BJ (cell line): ENCODE measurements around the gene PVALEF. TPM values are rescaled to one million over a fixed set of nuclear protein-coding genes. Genes with fewer than 3 reads are reported as not detected.
A peak's percentile ranks its signal among the peaks of the same experiment; 100 is the strongest.

ENCODE experiments used
- CTCF ChIA-PET: fragments of 350-600 bp; formaldehyde crosslinking; extraction: SDS; loops from one replicate; lab custom pipeline; 2021; ENCODE audit warnings: antibody characterized with exemption, inconsistent platforms; lab: Yijun Ruan, JAX
- POLR2A ChIA-PET: fragments of 300-600 bp; sonication (Branson Sonifier 250); formaldehyde crosslinking; extraction: SDS; loops from one replicate; lab custom pipeline; 2021; ENCODE audit warnings: antibody characterized with exemption; lab: Charles Lee
- DNase-seq: peaks from one replicate; pipeline ENCODE4 v3.0.0-alpha.2; 2011; ENCODE audit warnings: low read depth
- H3K27me3 ChIP-seq: 2 replicates; pipeline ENCODE4 v1.6.0; 2011; ENCODE audit warnings: low read length; ENCODE audit not compliant: control insufficient read depth, insufficient read depth
- H3K36me3 ChIP-seq: 2 replicates; pipeline ENCODE4 v1.5.1; 2011; ENCODE audit warnings: low read length; ENCODE audit not compliant: control insufficient read depth, insufficient read depth
- H3K4me3 ChIP-seq: 2 replicates; pipeline ENCODE4 v1.5.1; 2011; ENCODE audit warnings: low read depth, mild to moderate bottlenecking, control low read depth, low read length
- polyA plus RNA-seq: library from polyadenylated mRNA; depleted of rRNA; stranded (reverse); fragments of >200 nt; gene quantifications from 2 replicates; pipeline ENCODE4 v1.2.3, GENCODE V29; 2011; rRNA removed
- small RNA-seq: library from RNA; depleted of rRNA; stranded (forward); fragments of <200 nt; gene quantifications from one replicate; pipeline ENCODE3, GENCODE V24; 2012; ENCODE audit warnings: low replicate concordance, low read depth; ENCODE audit not compliant: insufficient read length
- TF ChIP-seq, protein P1 (sequence below): IDR thresholded peaks from 2 replicates; pipeline ENCODE4 v1.5.1; 2011; ENCODE audit warnings: low read depth, mild to moderate bottlenecking, control low read depth, inconsistent platforms, low read length, moderate library complexity; ENCODE audit not compliant: insufficient read depth

PVALEF gene
- polyA plus RNA-seq, 1 experiment, result not detected

DNA sequence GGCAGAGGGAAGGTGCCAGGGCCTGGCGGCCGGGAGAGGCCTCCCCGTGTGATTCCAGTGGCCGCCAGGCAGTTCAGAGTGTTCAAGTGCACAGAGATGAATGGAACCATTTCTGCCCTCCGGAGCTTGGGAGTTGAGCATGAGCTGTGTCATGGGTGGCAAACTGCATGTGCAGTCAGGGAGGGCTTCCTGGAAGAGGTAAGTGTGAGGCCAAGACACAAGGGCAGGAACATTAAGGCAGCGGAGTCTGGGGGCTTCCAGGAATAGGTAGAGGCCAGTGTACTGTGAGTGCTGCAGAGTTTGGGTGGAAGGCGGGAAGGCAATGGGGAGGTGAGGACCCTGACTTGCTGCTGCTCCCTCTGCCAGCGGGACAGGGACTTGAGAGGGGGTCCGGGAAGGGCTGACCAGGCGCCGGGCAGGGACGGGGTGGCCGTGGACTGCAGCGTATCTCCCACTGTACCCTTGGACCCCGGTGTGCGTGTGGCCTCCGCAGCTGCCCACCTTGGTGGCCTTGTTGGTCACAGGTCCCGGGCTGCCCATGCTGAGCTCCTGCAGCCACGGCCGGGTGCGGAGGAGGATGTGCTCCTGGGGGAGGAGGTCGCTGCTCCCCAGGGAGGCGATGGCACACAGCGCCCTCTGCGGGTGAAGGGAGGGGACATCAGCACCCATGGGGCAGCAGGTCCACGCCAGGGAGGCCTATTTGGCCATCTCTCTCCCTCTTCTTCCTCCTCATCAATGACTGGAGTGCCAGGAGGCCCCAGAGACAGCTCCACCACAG lies 64.9 kb downstream of the PVALEF start:
- ChIA-PET POLR2A (no interaction called here), CTCF (no interaction called here)
- DNase-seq, result no peak
- TF ChIP-seq, protein P1, sequence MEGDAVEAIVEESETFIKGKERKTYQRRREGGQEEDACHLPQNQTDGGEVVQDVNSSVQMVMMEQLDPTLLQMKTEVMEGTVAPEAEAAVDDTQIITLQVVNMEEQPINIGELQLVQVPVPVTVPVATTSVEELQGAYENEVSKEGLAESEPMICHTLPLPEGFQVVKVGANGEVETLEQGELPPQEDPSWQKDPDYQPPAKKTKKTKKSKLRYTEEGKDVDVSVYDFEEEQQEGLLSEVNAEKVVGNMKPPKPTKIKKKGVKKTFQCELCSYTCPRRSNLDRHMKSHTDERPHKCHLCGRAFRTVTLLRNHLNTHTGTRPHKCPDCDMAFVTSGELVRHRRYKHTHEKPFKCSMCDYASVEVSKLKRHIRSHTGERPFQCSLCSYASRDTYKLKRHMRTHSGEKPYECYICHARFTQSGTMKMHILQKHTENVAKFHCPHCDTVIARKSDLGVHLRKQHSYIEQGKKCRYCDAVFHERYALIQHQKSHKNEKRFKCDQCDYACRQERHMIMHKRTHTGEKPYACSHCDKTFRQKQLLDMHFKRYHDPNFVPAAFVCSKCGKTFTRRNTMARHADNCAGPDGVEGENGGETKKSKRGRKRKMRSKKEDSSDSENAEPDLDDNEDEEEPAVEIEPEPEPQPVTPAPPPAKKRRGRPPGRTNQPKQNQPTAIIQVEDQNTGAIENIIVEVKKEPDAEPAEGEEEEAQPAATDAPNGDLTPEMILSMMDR, result peak; percentile 36
- Histone ChIP-seq H3K4me3 (no peak overlapping the region), H3K36me3 (peaks cover 30% of the 10 kb centered on the region), H3K27me3 (no peaks in the 10 kb centered on the region)

DNA sequence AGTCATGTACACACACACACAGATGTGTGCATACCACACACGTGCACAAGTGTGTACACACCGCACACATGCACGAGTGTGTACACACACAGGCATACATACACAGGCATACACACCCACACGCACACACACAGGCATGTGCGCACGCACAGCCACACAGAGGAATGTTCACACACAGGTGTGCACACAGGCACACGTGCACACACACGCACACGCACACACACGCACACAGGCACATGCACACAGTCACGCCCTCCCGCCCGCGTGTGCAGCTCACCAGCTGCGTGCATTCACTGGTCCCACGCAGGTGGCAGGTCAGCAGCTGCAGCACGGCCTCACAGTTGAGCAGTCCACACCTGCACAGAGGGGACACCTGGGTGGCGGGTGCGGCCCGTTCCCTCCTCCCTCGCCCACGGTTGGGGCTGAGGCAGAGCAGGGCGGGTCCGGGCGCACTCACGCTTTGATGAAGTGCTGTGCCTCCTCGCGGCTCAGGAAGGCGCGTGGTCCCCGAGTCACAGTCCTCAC lies 65.9 kb downstream of the PVALEF start:
- H3K27me3 ChIP-seq, result no peaks in the 10 kb centered on the region
- POLR2A ChIA-PET, result no interaction called here
- peaks cover 34% of the 10 kb centered on the region for H3K36me3 ChIP-seq
- CTCF ChIA-PET, result interaction anchor here (0.7 kb wide), 1 partner anchor 187 kb away, joined by 3 read pairs; no protein-coding TSS in a partner anchor
- DNase-seq, result no peak
- no peak overlapping the region for H3K4me3 ChIP-seq
- TF ChIP-seq, protein P1, result no peak

DNA sequence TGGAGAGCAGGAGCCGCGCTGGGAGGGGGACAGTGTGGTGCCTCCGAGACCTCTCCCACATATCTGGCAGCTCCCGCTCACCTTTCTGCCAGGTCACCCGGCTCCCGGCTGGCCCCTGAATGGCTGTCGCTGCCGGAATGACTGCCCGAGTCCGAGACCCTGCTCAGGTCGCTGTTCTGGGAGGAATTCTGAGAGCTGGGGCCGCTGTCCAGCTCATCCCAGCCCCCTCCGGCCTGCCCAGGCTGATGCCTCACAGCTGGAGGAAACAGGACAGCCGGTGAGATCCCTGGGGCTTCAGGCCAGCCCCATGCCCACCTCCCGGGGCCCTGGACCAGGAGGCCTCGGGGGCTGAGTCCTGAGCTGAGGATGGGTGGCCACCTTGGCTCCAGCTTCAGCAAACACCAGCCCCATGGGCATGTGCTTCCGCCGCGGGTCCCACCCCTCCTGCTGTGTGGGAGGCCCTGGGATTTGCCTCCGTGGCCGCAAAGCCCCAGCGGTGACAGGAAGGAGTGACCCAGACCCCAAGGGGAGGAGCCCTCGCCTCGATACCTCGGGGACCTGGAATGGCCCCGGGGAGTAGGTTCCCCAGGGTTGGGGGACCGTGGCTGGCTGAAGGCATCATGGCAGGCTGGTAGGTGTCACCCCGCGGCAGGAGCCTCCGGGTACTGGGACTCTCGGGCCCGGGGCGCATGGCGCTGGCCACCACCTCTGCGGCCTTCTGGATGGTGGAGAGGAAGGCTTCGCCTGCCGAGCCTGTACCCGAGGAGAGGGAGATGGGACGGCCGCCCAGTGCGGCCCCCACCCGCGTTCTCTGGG lies 66.7 kb downstream of the PVALEF start:
- no peaks in the 10 kb centered on the region for H3K27me3 ChIP-seq
- no peak for DNase-seq
- CTCF ChIA-PET, result interaction anchor here (0.7 to 1.1 kb wide), 2 partner anchors 10 to 188 kb away, joined by 3 read pairs; no protein-coding TSS in a partner anchor
- POLR2A ChIA-PET, result no interaction called here
- H3K36me3 ChIP-seq, result peaks cover 34% of the 10 kb centered on the region
- H3K4me3 ChIP-seq, result no peak overlapping the region
- TF ChIP-seq, protein P1, result no peak

Small RNA genes within 50 kb of the gene (small RNA-seq; reads per million reads assigned to genes)
- gene MIR1250, result not detected
- 9.5 reads per million, percentile 76 among the genes with 10 or more reads in this experiment for gene MIR3065
- not detected for gene MIR657

Other genes with a start within 250 kb of the PVALEF start
- gene CHMP6, start 173.7 kb upstream of the PVALEF start, polyA plus RNA-seq, result 27.3 and 30.7 TPM in 2 replicates
- 7.8 and 12.1 TPM in 2 replicates for gene BAIAP2, start 130.4 kb upstream of the PVALEF start, polyA plus RNA-seq
- gene AATK, start 714 bp downstream of the PVALEF start, polyA plus RNA-seq, result 0.13 and 0.29 TPM in 2 replicates
- gene CEP131, start 57.5 kb downstream of the PVALEF start, polyA plus RNA-seq, result 3.7 and 4.9 TPM in 2 replicates
- gene TEPSIN, start 73.5 kb downstream of the PVALEF start, polyA plus RNA-seq, result 7.5 and 19.4 TPM in 2 replicates
- 70.8 and 130 TPM in 2 replicates for gene NDUFAF8, start 73.8 kb downstream of the PVALEF start, polyA plus RNA-seq
- gene SLC38A10, start 129.8 kb downstream of the PVALEF start, polyA plus RNA-seq, result 34.6 and 55.4 TPM in 2 replicates
- 2.3 and 3.1 TPM in 2 replicates for gene BAHCC1, start 229.9 kb downstream of the PVALEF start, polyA plus RNA-seq